GM19372 (cell line): ENCODE measurements around the gene NOC4L.

Experiments used
- ATAC-seq: cut with Tn5 transposase; IDR thresholded peaks from one replicate; pipeline ENCODE4 v1.9.1; 2021; ENCODE audit warnings: mild to moderate bottlenecking, low read depth, moderate library complexity; ENCODE audit not compliant: unreplicated experiment

NOC4L gene

DNA sequence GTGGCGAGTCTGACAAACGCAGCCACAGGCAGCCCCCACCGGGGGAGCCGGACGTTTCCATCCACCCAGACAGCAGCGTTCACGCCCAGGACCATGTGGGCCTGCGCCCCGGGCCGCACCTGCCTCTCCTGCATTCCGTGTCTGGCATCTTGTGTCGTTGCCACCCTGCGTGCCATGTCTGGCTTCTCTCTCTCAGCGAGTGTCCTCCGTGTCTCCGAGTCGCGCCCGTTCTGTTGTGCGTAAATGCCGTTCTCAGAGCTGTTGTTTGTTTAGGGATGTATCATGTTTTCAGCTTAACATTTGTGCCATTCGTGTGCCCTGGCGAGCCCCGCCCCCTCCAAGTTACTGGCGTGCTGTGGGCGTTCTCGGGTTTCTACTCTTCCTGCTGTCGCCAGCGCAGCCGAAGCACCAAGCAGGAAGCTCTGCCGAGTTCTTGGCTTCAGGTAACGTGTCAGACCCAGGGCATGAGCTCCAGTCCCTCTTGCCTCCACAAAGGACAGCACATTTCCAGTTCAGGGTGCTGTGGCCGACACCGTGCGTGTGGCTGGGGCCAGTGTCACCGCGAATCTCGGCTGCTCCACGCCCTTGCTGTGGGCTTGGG lies 34.6 kb downstream of the NOC4L start:
- no peak for ATAC-seq

DNA sequence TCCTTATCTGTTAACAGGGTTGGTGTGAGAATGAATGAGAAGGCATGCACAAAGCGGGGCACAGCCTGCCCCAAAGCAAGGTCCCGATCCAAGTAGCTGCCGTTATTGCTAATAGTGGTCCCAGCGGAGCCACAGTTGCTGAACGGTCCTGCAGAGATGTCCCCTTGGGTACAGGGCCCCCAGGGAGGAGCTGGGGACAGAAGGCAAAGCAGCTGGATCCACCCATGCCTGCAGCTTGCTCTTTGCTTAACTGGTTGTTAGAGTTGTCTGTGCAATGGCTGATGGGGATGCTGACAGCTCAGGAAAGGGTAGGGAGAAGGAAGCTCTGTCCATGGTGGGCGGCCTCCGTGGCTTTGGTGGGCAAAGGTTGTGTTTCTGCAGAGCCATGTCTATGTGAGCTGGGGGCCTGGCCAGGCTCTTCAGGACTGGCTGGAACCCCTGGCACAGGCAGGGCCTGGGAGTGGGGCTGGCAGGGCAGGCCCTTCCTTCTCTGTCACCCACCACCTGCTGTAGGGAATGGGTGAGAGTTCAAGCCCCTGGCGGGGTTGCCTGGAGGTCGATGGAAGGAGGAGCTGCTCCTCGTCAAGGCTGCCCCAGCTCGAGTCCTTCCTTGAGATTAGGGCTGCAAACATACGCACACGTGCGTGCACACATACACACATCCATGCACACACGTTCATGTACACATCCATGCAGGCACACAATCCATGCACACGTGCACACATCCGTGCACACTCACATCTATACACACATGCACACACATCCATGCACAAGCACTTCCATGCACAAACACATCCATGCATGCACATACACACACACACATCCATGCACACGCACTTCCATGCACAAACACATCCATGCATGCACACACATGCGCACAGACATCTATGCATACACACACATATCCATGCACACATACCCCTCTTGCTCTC lies 35.4 kb downstream of the NOC4L start:
- ATAC-seq: no peak

DNA sequence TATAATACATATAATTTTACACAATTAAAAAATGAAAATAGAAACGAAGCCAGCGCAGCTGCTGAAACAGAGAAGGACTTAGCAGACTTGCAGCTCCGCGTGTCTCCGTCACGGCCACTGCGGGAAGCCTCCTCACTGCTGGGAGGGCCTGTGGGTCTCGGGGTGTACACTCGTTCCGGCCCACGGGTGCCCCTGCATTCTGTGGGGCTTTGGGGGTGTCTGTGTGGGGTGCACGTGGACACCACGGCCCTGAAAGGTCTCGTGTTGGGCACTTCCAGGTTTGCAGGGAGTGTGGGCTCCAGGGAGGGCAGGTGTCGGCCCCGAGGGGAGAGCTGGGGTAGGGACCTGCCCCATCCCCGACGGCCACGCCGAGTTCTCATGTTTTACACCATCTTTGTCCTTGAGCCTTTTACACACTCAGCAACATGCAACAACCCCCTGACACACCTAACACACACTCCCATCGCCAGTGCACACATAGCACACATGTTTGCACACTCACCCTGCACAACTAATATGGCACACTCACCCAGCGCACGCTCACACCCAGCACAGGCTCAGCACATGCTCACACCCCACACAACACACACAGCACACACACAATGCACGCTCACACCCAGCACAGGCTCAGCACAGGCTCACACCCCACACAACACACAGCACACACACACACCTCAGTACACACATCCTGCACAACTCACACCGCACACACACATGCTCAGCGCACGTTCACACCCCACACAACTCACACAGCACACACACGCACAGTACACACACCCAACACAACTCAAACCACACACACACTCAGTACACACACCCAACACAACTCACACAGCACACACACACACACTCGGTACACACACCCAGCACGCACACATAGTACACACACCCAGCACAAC lies 36.6 kb downstream of the NOC4L start:
- ATAC-seq: no peak

DNA sequence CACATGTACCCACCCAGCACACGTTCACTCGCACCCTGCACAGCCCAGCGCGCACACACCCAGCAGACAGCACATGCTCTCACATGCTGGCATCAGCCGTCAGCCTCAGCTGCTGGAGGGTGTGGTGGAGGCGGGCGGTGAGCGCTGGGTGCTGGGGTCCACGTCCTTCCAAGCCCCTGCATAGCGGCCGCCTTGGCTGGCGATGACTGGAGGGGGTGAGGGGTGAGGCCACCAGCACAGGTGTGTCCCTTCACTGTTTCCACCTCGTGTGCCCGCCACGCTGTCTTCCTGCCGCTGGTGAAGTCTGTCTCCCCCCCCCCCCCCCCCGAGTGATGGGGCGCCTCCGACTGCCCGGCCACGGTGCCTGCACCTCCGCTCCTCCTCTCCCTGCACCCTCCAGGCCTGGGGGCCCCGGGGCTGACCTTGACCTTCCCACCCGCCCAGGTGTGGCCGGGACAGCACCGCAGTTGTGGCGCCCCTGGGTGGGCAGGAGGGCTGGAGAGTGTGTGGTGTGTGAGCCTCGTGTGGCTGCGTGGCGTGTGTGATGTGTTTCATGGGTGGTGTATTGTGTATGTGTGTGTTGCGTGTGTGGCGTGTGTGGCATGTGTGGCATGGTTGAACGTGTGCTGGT lies 37.4 kb downstream of the NOC4L start:
- ATAC-seq: no peak

DNA sequence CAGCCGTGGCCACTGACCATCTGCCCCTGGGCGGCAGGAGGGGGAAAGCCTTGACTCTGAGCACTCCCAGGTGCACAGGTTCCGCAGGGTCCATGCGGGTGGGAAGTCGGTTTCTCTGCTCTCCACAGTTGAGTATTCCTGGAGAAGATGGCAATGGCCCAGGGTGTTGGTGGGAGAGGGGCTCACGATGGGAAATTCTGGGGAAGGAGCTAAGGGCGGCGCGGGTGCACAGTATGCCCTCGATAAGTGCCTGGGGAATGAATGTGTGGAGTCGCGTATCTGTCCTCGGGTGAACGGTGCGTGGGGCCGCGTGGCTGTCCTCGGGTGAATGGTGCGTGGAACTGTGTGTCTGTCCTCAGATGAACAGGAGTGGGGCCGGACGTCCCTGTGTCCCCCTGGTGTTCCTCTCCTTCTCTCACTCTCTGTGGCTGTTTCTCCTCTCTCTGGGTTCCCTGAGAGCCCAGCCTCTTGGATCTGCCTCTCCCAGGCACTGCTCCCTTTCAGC lies 38.0 kb downstream of the NOC4L start:
- ATAC-seq: no peak

DNA sequence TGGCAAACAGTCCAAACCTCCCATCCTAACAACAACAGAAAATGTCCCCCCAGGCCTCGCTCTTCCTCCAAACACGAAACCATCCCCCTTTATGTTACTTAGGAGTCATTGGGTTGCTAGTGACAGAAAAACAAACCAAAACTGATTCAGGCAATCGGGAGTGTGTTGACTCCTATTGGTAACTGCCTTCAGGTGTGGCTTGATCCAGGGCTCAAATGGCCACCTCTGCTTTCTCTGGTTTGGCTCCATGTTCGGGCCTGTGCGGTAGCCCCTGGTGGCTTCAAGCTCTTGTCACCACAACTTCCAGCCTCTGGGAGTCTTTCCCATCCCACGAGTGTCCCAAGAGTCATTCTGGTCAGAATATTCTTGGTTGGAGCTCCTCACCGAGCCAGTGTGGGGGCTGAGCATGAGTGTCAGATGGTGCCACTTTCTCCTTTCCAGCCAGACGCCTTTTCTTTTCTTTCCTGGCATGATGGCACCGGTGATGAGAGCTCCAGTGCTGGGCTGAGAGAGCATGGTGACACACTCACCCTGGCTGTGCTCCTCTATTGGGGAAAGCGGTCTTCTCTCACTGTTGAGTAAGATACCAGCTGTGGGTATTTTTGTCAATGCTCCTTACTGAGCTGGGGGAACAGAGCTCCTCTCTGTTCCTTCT lies 38.6 kb downstream of the NOC4L start:
- no peak for ATAC-seq

DNA sequence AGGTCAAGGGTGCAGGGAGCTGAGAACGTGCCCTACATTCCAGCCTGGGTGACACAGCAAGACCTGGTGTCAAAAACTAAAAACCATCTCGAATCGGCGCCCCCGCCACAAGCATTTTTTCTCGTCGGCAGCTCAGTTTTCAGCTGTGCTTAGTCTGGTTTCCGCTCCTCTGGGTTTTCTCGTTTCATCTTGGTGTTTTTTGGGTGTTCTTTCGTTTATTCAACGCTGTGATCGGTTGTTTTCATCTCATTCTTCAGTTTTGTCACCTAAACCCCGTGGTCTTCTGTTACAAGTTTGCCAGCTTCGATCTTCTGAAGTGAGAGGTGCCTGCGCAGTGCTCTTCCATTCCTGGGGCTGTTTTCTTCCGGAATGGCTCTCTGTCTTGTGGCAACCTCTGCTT lies 41.4 kb downstream of the NOC4L start:
- ATAC-seq: no peak

DNA sequence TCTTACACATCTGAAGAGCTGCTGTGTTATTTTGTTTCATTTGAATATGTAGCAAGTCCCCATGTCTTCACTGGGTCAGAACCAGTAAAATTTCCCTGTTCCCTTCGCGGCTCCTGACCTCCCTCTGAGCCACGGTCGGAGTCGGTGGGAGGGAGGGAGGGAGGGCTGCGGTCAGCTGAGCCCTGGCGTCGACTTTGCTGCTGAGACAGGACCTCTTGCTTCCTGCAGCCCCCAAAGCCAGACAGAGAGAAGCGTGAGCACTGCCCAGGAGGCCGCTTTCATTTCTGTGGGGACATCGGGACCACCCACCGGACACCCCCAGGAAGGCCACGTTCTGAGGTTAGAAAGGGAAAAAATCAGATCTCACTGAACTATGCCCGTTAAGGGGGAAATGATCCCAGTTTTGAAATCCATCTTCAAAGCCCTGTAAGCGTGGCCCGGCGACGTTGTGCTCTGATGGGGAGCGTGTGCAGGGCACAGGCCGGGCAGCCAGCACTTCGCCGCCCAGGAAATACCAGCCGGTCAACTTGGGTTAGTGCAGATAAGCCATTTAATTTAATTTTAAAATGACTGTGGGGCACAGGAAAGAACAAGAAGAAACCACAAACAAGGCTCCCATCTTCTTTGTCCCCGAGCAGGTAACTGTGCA lies 42.1 kb downstream of the NOC4L start:
- ATAC-seq: no peak

DNA sequence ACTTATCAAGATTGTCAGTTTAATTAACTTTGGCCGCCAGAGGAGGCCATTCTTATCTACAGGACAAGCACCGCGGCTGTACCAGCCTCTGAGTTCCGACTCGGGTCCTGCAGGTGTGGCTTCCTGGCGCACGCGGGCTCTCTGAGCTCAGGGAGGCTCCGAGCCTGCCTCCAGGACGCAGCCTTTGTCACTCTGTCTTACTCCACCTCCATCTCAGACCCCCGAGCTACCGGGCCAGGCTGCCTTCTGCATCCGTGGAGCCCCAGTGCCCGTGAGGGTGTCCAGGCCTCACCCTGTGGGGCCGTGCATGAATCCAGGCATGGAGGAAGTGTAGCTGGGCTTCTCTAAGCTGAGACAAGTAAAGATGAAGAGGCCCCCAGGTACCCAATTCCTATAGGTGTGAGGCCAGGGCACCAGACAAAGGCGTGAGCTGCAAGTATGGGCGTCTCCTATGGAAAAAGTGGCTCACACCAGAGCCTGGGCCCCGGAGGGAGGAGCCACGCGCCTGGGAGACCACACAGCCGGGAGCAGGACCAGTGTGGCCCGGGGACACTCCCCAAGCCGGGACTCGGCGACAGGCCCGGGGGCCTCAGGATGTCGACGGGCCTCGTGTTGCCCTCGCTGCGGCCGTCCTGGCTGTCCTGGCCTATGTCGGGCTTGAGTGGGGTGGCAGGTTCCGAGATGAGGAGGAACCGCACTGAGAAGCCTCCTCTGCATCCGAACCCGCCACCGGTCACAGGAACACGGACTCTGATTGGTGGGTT lies 42.8 kb downstream of the NOC4L start:
- ATAC-seq: no peak

DNA sequence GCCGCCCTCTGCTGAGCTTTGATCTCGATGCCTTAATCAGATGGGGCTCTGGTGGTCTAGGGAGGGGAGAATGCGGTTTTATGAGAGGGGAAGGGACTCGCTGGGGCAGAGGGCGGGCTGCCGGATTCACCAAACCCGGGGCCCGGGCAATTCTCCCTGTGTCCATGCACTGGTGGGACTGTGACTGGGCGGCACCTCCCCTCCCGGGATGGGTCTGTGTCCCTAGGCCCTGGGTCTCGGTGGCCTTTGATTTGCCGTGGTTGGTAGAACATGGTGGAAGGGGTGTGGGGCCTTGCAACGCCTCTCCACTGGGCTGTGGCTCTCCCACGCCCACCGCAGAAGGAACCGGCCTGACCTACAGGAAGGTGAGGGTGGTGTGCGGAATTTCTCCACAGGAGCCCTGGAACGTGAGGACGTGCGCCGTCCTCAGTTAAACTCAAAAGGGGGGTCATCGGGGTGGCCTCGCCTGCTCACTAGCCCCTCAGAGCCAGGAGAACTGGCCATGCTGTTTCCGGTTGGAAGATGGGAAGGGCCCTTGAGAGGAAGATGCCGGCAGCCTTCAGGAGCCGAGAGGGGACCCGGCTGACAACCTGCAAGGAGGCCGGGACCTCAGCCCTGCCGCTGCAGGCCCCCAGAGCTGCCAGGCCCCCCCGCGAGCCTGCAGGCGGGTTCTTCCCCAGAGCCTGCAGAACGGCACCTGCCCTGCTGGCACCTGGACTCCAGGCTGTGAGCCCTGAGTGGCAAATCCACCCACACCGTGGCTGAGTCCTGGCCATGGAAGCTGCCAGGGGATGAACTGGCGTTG lies 43.6 kb downstream of the NOC4L start:
- no peak for ATAC-seq

DNA sequence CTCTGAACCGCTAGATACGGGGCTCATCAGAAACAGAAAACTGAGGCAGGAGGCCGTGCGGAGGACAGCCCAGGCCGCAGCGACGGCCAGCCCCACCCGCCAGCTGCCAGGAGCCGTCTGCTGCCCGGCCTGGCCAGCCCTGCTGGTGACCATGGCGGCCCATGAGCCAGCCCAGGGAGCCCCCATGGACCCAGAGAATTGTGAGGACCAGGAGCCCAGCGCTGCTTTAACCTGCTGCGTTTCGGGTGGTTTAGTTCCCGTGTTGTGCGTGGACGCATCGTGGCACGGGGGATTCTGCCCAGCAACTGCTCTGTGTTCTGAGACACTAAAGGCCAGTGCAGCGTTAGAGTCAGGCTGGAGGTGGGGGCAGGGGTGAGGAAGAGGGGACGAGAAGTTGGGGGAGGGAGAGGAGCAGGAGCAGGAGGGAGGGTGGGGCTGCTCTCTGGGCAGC lies 44.2 kb downstream of the NOC4L start:
- ATAC-seq: no peak

DNA sequence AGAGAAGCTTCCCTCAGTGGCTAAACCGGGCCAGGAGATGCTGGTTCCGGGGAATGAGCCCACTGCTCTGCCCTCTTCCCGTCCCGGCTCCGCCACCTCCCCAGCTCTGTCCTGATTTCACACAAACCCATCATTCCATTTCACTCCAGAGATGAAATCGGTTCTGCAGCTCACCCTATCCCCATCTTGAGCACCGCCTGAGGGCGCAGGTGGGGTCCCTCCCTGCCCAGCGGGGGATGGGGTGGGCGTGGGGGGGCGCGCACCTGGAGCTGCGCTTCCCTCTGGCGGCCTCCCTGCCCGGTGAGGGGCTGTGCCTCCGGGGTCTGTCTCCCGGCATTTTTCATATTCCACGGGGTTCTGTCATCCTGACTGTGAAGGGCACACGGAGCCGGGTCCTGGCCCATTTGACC lies 44.7 kb downstream of the NOC4L start:
- no peak for ATAC-seq

DNA sequence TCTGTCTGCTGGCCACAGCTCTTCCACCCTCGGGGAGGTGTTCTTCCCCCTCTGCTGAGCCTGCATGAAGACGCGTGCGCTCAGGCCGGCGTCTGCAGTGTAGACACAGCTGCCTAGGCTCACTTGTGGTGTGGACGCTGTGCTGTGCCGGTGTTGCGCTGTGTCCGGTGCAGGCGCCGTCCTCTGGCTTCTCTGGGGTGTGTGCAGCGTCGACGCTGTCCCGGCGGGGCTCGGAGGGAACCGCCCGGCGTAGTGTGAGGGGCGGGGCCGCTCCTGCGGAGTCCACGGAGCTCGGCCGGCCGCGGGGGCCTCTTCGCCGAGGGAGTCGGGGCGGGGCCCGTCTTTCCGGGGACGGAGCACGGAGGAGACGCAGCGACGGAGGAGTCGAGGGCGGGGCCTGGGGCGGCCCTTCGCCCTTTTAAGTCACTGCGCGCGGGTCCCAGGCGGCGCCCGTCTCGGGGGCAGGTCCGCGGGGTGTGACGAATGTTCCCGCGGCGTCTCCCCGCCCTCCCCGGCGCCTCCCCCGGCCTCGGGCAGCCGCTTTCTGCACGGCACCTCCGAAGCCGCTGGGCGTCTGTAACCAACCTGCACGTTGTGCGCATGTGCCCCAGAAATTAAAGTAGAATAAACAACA lies 45.2 kb downstream of the NOC4L start:
- peak; percentile 96 for ATAC-seq

DNA sequence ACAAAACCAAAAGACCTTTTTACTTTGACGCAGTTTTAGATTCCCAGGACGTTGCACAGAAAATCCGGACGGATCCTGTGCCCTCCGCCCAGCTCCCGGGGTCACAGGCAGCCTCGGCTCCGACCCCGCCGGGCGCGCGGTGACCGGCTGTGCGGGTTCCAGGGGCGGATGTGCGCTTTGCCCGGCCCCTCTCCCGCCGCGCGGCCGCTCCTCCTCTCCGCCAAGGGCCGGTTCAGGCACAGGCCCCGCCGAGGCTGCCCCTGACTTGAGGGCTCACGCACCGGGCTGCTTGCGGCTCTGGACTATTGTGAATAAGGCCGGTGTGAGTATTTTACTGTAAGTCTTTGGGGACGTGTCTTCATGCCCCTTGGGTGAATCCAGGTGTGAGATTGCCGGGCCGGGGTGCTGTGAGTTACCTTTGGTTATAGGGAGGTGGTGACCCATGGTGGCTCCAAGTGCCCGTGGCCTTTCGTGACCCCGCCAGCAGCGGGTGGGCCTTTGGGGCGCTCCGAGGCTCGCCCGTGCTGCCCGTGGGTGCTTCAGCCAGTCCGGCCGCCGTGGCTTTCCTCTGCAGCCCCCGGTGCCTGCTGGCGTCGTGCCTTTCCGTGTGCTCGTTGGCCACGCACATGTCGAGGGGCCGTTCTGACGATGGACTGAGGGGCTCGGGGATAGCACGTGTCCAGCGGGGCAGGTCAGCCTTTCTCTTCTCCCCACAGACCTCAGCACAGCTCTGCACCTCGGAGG lies 45.9 kb downstream of the NOC4L start:
- ATAC-seq: peak; percentile 16

DNA sequence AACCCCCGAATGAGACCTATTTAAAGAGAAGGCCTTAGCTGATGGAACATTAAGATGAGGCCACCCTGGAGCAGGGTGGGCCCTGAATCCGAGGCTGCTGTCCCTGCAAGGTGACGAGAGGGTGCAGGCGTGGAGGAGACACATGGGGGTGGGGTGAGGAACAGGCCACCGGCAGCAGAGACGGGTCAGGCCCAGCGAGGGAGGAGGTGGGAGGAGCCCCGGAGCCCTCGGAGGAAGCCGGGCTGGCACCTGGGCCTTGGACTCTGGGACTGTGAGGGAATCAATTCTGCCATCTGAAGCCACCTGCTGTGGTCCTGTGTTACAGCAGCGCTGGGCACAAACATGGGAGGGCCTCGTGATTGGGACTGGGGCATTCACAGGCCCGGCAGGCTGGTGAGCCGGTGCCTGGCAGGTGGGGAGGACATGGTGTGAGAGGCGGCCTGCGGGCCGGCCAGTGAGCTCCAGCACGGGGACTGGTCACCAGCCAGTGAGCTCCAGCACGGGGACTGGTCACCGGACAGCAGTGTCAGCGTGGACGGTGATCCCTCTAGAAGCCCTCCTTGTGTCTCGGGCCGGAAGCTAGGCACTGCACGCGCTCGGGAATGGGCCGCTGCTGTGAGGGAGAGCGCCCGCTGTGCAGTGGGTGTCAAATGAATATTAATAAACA lies 46.7 kb downstream of the NOC4L start:
- ATAC-seq: no peak
